HG03520 (cell line): ENCODE measurements around the gene NPPB.

ENCODE experiments used
- ATAC-seq: cut with Tn5 transposase; IDR thresholded peaks from one replicate; pipeline ENCODE4 v1.9.1; 2021; ENCODE audit warnings: mild to moderate bottlenecking, moderate library complexity; ENCODE audit not compliant: unreplicated experiment

The NPPB gene

DNA sequence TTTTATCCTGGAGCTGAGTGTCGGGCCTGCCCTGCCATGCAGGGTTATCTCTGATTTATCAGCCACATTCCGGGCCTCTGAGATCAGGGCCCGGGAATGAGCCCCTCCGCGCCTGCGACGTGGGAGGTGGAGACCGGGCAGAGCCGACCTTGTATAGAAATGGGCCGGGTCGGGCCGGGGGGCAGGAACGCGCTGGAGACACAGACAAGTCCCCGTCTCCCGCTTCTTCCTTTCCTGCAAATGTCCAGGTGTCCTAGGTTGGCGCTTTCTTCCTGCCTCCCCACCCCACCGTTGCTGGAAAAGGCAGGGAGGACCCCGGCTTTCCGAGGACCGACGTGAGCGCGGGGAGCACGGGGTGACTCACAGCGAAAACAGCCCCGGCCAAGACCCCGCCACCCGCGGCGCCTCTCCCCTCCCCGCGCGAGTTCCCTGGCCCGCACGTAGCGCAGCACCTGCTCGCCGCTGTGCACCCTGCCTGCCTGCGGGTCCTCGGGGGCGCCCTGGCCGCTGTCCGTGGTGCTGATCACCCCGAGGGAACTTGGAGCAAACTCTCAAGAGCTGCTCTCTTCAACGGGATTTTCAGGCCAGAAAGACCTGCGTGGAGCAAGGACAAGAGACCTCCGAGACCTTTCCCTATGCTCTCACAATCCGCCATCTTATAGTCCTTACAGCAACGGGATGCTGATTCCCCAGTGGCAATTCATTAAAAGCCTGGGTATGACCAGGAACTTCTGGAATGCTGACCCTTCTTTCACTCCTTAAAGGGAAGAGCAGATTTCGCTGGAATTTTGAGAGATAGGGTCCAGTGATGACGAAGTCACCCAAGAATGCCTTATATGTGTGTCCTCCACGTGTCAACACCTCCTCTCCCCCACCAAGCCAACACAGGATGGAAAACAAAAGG, 475 bp upstream of the NPPB start:
- no peak for ATAC-seq

DNA sequence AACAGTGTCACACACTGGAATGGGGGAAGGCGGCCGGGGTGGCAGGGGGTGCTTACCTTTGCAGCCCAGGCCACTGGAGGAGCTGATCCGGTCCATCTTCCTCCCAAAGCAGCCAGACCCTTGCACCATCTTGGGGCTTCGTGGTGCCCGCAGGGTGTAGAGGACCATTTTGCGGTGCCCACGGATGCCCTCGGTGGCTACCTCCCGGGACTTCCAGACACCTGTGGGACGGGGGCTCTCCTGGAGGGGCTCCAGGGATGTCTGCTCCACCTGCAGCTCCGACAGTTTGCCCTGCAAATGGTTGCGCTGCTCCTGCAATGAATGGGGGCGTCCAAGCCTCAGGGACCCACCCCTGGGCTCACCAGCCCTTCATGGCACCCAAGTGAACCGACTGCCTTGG, 587 bp downstream of the NPPB start:
- ATAC-seq: no peak

DNA sequence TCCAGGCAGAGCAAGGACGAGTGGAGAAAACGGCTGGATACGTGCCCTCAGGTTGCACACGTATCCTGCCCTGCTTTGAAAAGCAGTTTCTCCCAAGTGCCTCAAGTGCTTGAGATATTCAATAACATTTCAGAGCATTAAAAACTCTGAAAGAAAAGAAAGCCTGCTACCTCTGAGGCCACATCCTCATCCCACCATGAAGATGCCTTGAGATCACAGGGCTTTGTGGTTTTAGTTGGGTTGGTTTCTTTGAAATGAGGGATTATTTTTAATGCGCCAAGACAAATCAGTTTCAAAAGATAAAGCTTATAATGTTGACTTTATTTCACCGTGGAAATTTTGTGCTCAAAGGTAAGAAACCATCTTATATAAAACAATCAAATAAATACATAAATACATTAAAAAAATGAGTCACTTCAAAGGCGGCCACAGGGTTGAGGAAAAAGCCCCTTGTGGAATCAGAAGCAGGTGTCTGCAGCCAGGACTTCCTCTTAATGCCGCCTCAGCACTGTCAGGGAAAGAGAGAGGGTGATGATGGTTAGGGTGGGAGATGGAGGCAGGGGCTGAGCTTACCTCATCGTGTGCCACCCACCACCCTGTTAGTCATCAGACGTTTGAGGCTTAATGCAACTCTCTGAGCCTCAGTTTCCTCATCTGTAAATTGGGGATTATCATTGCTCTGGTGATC, 1.4 kb downstream of the NPPB start:
- no peak for ATAC-seq

DNA sequence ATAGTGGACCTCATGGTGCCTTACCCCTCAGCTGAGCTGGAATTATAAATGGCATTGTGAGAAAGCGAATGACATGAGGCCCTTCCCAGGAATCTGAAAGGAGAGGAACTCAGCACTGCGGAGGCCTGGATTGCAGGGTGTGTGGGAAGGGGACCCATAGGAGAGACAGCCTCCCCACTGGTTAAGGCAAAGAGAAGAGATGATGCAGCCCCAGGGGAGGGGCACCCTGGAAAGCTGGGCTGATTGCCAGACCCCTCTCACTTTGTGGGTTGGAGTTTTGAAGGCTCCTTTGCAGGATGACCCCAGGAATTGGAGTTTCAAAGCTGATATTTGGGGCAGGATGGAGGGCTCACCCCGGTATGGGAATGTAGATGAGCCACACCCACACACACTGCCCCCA, 2.0 kb downstream of the NPPB start:
- ATAC-seq: no peak

DNA sequence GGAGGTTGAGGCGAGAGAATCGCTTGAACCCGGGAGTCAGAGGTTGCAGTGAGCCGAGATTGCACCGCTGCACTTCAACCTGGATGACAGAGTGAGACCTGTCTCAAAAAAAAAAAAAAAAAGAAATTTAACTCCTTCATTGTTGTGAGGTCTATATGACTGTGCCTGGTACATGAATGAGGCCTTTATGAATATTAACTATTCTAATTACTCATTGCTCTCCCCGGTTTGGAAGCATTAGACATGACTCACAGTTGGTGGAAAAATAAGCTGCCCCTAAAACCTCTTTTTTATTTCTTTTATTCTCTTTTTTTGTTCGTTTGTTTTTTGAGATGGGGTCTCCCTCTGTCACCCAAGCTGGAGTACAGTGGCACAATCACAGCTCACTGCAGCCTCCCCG, 3.3 kb downstream of the NPPB start:
- no peak for ATAC-seq

GRCh38 chr1:11854519-11854918, 4.2 kb downstream of the NPPB start:
- no peak for ATAC-seq

DNA sequence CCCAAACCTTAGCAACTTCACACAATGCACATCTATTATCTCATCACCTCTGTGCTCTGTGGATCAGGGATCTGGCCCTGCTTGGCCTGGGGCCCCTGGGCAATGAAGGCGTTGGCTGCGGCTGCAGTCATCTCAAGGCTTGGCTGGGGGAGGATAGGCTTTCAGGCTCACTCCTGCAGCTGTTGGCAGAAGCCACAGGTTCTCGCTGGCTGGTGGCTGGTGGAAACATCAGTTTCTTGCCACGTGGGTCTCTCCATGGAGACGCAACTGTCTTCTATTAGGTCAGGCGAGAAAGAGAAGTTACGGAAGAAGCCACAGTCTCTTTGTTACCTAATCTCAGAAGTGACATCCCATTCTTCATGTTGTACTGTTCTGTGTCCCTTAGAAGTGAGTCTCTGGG, 7.6 kb downstream of the NPPB start:
- no peak for ATAC-seq

GRCh38 chr1:11850156-11850555, 8.6 kb downstream of the NPPB start:
- ATAC-seq: no peak

DNA sequence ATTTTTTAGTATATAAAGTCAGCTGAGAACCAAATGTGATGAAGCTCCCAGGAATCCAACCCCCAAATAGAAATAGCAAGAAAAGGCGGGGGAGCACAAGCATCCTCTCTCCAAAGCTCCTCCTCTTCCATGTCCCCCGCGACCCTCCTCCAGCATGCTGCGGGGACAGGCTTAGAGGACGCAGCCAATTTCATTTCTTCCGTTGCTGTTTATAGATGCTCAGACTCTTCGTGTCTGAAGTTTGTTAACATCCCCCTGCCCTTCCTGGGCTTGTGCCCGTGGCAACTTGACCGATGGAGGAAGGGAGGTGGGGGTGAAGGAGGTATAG, 10.4 kb downstream of the NPPB start:
- no peak for ATAC-seq

- ATAC-seq: no peak
Measured at GRCh38 chr1:11847667-11848372, 10.9 kb downstream of the NPPB start, which contains the start of gene NPPA. NPPA (minus strand) TSS chr1:11847783; CDS start chr1:11847684, 99 bp downstream.

GRCh38 chr1:11845641-11846335, 13.0 kb downstream of the NPPB start:
- ATAC-seq: no peak

DNA sequence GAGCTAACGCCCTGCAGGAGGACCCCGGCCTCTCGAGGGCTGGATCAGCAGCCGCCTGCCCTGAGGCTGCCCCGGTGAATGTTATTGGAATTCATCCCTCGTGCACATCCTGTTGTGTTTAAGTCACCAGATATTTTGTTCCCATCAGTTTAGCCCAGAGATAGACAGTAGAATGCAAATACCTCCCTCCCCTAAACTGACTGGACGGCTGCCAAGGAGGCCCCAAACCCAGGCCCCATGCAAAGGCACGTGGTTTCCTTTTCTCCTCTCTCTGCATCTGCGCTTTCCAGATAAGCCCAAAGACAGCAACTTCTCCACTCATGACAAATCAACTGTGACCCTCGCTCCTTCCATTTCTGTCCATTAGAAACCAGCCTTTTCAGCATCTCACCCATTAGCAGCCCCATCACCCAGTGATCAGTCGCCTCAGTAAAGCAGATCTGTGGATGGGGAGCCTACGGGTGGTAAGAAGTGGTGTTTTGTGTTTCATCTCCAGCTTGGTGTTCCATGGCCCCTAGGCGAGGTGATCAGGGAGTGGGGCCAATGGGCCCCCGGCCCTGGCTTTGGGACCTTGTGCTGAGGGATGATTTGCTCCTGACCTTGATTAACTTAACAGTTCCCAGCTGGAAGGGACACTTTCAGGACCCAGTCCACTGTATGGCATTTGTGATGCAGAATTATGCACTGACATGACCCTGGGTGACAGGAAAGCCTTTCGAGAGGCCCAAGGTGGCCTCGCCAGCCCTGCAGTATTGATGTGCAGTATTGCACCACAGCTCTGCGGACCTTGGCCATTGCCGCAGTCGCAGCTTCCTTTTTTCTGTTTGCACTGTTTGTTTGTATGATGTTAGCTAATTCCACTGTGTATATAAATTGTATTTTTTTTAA, 16.3 kb downstream of the NPPB start:
- no peak for ATAC-seq

DNA sequence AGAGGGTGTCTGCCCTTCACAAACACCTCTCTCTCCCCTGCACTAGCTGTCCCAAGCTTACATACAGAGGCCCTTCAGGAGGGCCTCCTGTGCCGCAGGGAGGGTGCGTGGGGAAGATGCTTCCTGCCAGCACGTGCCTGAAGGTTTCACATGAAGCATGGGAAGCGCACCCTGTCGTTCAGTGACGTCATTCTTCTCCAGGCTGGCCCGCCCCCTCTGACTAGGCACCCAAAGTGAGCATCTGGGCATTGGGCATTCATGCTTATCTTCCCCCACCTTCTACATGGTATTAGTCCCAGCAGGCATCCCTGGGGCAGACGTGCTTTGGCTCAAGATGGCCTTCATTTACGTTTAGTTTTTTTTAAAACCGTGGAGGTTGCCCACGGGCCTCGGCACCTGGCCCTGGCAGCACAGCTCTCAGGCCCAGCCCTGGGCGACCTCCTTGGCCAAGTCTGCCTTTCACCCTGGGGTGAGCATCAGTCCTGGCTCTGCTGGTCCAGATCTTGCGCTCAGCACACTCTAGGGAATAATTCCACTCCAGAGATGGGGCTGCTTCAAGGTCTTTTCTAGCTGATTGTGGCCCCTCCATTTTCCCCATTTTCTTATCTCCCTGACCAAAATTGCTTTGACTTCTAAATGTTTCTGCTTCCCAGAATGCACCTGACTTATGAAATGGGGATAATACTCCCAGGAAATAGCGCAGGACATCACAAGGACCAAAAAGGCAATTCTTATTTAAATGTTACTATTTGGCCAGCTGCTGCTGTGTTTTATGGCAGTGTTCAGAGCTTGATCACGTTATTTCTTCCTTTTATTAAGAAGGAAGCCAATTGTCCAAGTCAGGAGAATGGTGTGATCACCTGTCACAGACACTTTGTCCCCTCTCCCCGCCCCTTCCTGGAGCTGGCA, 17.2 kb downstream of the NPPB start:
- ATAC-seq: no peak

- no peak for ATAC-seq
Measured at GRCh38 chr1:11839727-11840705, 18.7 kb downstream of the NPPB start.

DNA sequence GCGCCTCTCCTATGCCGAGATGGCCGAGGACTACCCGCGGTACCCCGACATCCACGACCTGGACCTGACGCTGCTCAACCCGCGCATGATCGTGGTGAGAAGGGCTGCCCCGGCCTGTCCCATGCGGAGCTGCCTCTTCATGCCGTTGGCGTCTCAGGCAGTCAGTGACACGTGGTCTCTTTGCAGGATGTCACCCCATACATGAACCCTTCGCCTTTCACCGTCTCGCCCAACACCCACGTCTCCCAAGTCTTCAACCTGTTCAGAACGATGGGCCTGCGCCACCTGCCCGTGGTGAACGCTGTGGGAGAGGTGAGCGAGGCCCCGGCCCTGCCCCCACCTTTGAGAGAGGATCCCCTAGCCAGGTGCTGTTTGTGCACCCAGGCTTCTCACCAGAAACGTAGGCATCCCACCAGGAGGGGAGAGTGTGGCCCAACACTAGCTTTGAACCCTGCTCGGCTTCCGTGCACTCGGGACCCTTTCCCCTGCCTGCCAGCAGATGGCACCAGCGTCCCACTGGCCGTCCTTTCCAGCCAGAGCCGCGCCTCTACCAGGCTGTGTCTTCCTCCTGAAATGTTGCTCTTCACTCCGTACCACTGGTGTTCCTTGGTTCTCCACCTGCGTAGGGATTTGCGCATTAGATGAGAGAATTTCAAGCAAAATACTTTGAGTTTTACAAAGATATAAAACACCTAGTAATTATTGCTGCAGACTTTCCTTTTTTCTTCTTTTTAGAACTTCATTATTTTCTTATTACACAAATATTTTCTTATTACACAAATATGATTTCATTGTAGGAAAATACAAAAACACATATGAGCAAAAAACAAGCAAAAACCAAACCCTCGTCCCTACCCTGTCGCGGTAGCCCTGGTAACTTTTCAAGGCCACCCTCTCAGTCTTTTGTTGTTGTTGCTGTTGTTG, 20.1 kb downstream of the NPPB start:
- ATAC-seq: no peak

DNA sequence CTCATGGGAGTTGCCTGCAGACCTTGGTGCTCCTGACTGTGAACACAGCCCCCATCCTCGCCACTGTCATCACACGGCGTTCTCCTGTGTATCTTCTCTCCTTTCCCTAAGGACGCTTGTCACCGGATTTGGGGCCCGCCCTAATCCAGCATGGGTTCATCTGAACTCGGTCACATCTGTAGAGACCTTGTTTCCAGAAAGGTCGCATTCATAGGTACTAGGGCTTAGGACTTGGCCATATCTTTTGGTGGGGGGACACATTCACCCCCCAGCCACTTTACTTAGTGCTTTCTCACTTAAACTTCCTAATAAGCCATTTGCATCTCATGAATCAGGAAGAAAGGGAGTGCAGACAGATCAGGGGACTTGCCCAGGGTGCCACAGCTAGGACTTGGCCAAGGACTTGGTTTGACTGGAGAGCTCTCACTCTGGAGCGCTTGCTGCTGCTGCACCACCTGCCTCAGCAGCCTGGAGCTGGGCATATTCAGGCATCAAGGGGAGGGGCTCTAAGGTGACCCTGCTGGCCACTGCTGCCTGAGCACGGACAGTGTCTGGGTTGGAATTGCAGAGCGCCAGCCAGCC, 20.9 kb downstream of the NPPB start:
- no peak for ATAC-seq
